Measurements from ENCODE around the gene ZRANB2. TPM values are rescaled to one million over a fixed set of nuclear protein-coding genes. Genes with fewer than 3 reads are reported as not detected.

The ZRANB2 gene
- polyA plus RNA-seq, 2 of the 4 experiments (the other 2 are of a cell fraction) = 47.9 to 87.6 TPM

- DNase-seq (ENCODE audit: low read depth in 1 of 2, low spot score in 1 of 2) (no peak), ATAC-seq (0 out of 6 replicates have a peak, but pooled peaks of 1 of the 2 experiments have one; percentile 33), FAIRE-seq (no peak)
- no peaks in the 10 kb centered on the region for H3K9me3 ChIP-seq
- no peak overlapping the region for H3K4me3 ChIP-seq
- peak overlapping the region; percentile 28; the same call in 1 of the 3 replicates for H3K4me2 ChIP-seq
- TF ChIP-seq ZC3H11A (IDR thresholded peaks at IDR 0.05) (no peak), RFX5 (IDR thresholded peaks at IDR 0.05) (no peak), FOSB (CRISPR knock-in tag; IDR thresholded peaks at IDR 0.05) (no peak), ZFP36 (IDR thresholded peaks at IDR 0.05; ENCODE audit: borderline replicate concordance, partially characterized antibody) (no peak)
- POLR2A ChIA-PET = no interaction called here
- H3K27ac ChIP-seq = no peak overlapping the region
- WGBS (ENCODE audit: missing lambda C conversion rate) = 61% methylated on average over 6 of the region's 6 CpGs
- peaks cover 5% of the 10 kb centered on the region; the same call in 1 of the 3 replicates for H3K4me1 ChIP-seq
- CTCF ChIA-PET = interaction anchor here (2.7 kb wide), 1 partner anchor 9 kb away, joined by 9 read pairs; the partner anchor contains the start of gene ZRANB2
Observed at GRCh38 chr1:71089536-71090270, 8.9 kb upstream of the ZRANB2 start.

- Histone ChIP-seq H3K4me2 (no peak overlapping the region), H3K4me3 (no peak overlapping the region), H3K9me3 (no peaks in the 10 kb centered on the region), H3K4me1 (peaks cover 5% of the 10 kb centered on the region; the same call in 1 of the 3 replicates), H3K27ac (no peak overlapping the region)
- FAIRE-seq (no peak), DNase-seq (ENCODE audit: low read depth in 1 of 2, low spot score in 1 of 2) (no peak), ATAC-seq (no peak)
- ChIA-PET POLR2A (no interaction called here), CTCF (interaction anchor here (2.7 kb wide), 1 partner anchor 8 kb away, joined by 9 read pairs; the partner anchor contains the start of gene ZRANB2)
- no peak for TF ChIP-seq HES2 (IDR thresholded peaks at IDR 0.05)
- no peak for TF ChIP-seq EP300 (IDR thresholded peaks at IDR 0.05)
- TF ChIP-seq EHMT2 (IDR thresholded peaks at IDR 0.05; ENCODE audit: low read depth) = no peak
- TF ChIP-seq NPAS2 (CRISPR knock-in tag; IDR thresholded peaks at IDR 0.05; ENCODE audit: borderline replicate concordance) = no peak
- TF ChIP-seq ZFP36 (IDR thresholded peaks at IDR 0.05; ENCODE audit: borderline replicate concordance, partially characterized antibody) = no peak
- no peak for TF ChIP-seq RFX5 (IDR thresholded peaks at IDR 0.05)
- TF ChIP-seq PHF8 (IDR thresholded peaks at IDR 0.05; ENCODE audit: borderline replicate concordance, low read depth) = no peak
- WGBS (ENCODE audit: missing lambda C conversion rate) = 66% methylated on average over 5 of the region's 5 CpGs
Observed at GRCh38 chr1:71088645-71089287, 7.9 kb upstream of the ZRANB2 start.

GRCh38 chr1:71087713-71088112, 6.9 kb upstream of the ZRANB2 start:
- Histone ChIP-seq H3K27ac (no peak overlapping the region), H3K4me3 (no peak overlapping the region), H3K9me3 (no peaks in the 10 kb centered on the region), H3K4me2 (no peak overlapping the region), H3K4me1 (peaks cover 5% of the 10 kb centered on the region; the same call in 1 of the 3 replicates)
- TF ChIP-seq ZNF302 (CRISPR knock-in tag; IDR thresholded peaks at IDR 0.05) = no peak
- no peak for TF ChIP-seq RAD21 (conservative IDR thresholded peaks at IDR 0.05 in 1 of 2, IDR thresholded peaks at IDR 0.05 in 1 of 2)
- TF ChIP-seq SMC3 (IDR thresholded peaks at IDR 0.05) = no peak
- TF ChIP-seq ATOH8 (CRISPR knock-in tag; IDR thresholded peaks at IDR 0.05; ENCODE audit: low read depth) = no peak
- no peak for TF ChIP-seq RFX5 (IDR thresholded peaks at IDR 0.05)
- TF ChIP-seq BCL3 (IDR thresholded peaks at IDR 0.05) = no peak
- TF ChIP-seq NR3C1 (IDR thresholded peaks at IDR 0.05) = no peak
- no peak for TF ChIP-seq ZC3H11A (IDR thresholded peaks at IDR 0.05)
- TF ChIP-seq KDM1A (IDR thresholded peaks at IDR 0.05; ENCODE audit: low read depth) = no peak
- TF ChIP-seq HDAC2 (IDR thresholded peaks at IDR 0.05) = no peak
- no peak for TF ChIP-seq HOXB5 (CRISPR knock-in tag; IDR thresholded peaks at IDR 0.05)
- FAIRE-seq (no peak), ATAC-seq (no peak), DNase-seq (ENCODE audit: low read depth in 1 of 2, low spot score in 1 of 2) (no peak)
- 63% methylated on average over 1 of the region's 1 CpG for WGBS (ENCODE audit: missing lambda C conversion rate)
- ChIA-PET POLR2A (no interaction called here), CTCF (no interaction called here)
